Mesothelial cell of epicardium (in vitro differentiated cells): ENCODE data around the gene GLCCI1. TPM values are rescaled to one million over a fixed set of nuclear protein-coding genes. Genes with fewer than 3 reads are reported as not detected.

Source experiments
- DNase-seq, 2 experiments: peaks; one replicate each; pipeline ENCODE4 v3.0.0; 2021; ENCODE audit warnings: low spot score in 2 of 2; ENCODE audit not compliant: unreplicated experiment in 2 of 2
- H3K27ac Mint-ChIP-seq: 2 replicates; pipeline ENCODE4 v1.8.0; 2021; ENCODE audit warnings: mixed read lengths
- H3K27me3 Mint-ChIP-seq: 2 replicates; pipeline ENCODE4 v1.8.0; 2021; ENCODE audit warnings: low read depth, mixed read lengths
- H3K36me3 Mint-ChIP-seq: 2 replicates; pipeline ENCODE4 v1.8.0; 2021; ENCODE audit warnings: mixed read lengths
- H3K4me1 Mint-ChIP-seq: 2 replicates; pipeline ENCODE4 v1.8.0; 2021; ENCODE audit warnings: mixed read lengths
- H3K4me3 Mint-ChIP-seq: 2 replicates; pipeline ENCODE4 v1.8.0; 2021; ENCODE audit warnings: mild to moderate bottlenecking, moderate library complexity, mixed read lengths
- H3K9me3 Mint-ChIP-seq: 2 replicates; pipeline ENCODE4 v1.8.0; 2021; ENCODE audit warnings: mixed read lengths
- CTCF ChIP-seq: fragments of 200-600 bp; sonication (generic); IDR thresholded peaks from one replicate; pipeline ENCODE4 v1.5.0; 2021; ENCODE audit warnings: antibody characterized with exemption; ENCODE audit not compliant: unreplicated experiment
- total RNA-seq: library from RNA; stranded (reverse); gene quantifications from 3 replicates; pipeline ENCODE4 v1.2.1, GENCODE V29; 2021

Gene GLCCI1
- total RNA-seq, 1 donor from 2014 or later: 30.2 TPM

DNA sequence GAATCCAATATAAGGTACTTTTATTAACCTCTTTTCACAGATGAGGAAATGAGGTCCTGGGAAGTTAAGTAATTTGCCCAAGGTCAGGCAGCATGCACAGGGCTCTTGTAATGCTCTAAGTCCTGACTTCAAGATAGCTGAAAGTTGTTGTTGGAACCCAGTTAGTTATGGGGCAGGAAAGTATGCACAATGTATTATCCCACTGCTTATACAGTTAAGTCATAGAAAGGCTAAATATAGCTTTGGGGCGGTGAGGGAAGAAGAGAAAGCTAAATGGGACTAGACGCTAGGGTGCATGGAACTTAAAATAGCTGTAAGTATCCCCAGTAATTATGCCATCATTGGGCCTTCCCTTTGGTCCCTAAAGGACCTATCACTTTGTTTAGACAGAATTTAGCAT lies 9.2 kb downstream of the GLCCI1 start:
- peaks cover 3% of the 10 kb centered on the region for H3K4me1 Mint-ChIP-seq
- no peaks in the 10 kb centered on the region for H3K9me3 Mint-ChIP-seq
- no peaks in the 10 kb centered on the region for H3K27me3 Mint-ChIP-seq

GRCh38 chr7:7978860-7979259 lies 10.3 kb downstream of the GLCCI1 start:
- no peak overlapping the region for H3K4me3 Mint-ChIP-seq
- no peak for TF ChIP-seq CTCF

More for the DNA sequence above, 9.2 kb downstream of the GLCCI1 start:
- Mint-ChIP-seq H3K27ac (no peak overlapping the region), H3K36me3 (no peaks in the 10 kb centered on the region), H3K4me3 (no peak overlapping the region)
- DNase-seq: no peak
- TF ChIP-seq CTCF: no peak

GRCh38 chr7:7979558-7979957 lies 11.0 kb downstream of the GLCCI1 start:
- no peak for TF ChIP-seq CTCF
- H3K27me3 Mint-ChIP-seq: no peaks in the 10 kb centered on the region
- H3K9me3 Mint-ChIP-seq: no peaks in the 10 kb centered on the region

More at GRCh38 chr7:7978860-7979259, 10.3 kb downstream of the GLCCI1 start:
- H3K27ac Mint-ChIP-seq: no peak overlapping the region
- H3K27me3 Mint-ChIP-seq: no peaks in the 10 kb centered on the region
- no peaks in the 10 kb centered on the region for H3K36me3 Mint-ChIP-seq
- no peaks in the 10 kb centered on the region for H3K9me3 Mint-ChIP-seq
- no peaks in the 10 kb centered on the region for H3K4me1 Mint-ChIP-seq
- DNase-seq: no peak

DNA sequence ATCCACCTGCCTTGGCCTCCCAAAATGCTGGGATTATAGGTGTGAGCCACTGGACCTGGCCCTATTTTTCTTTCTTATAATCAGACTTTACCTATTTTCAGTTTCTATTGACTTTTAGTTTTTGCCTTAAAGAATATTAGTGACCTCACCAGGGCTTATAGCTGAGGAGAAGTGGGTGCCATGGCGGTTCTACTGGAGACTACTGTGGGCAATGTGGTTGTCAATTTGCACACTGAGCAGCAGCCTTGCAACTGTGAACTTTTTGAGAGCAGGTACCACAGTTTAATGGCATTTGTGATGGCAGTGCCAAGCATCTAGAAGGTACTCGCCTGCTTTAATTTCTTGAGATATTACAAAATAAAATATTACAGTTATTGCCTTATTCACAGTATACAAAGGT lies 11.5 kb downstream of the GLCCI1 start:
- TF ChIP-seq CTCF: no peak
- Mint-ChIP-seq H3K4me1 (no peaks in the 10 kb centered on the region), H3K27me3 (no peaks in the 10 kb centered on the region), H3K36me3 (no peaks in the 10 kb centered on the region), H3K27ac (no peak overlapping the region), H3K9me3 (no peaks in the 10 kb centered on the region), H3K4me3 (no peak overlapping the region)
- no peak for DNase-seq

More at GRCh38 chr7:7979558-7979957, 11.0 kb downstream of the GLCCI1 start:
- Mint-ChIP-seq H3K27ac (no peak overlapping the region), H3K36me3 (no peaks in the 10 kb centered on the region), H3K4me1 (no peaks in the 10 kb centered on the region), H3K4me3 (no peak overlapping the region)
- no peak for DNase-seq

DNA sequence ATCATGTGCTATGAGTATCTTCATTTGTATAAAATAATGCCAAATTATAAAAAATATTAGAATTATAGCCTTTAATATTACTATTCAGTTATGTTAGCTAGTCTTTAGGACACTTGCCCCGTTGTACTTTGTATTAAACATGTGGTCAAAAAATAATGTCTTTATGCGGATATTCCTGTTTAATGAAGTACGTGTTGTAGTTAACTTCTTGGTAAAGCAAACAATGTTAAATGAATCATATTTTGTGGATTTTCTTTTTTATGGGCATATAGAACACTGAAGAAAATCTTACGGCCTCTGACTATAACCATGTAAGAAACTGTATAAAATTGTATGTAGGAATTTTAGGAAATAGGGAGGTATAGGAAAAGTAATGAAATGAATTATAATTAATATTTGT lies 14.3 kb downstream of the GLCCI1 start:
- H3K27me3 Mint-ChIP-seq: no peaks in the 10 kb centered on the region
- H3K9me3 Mint-ChIP-seq: no peaks in the 10 kb centered on the region
- no peak for TF ChIP-seq CTCF
- no peaks in the 10 kb centered on the region for H3K4me1 Mint-ChIP-seq
- H3K4me3 Mint-ChIP-seq: no peak overlapping the region
- no peak for DNase-seq
- H3K36me3 Mint-ChIP-seq: no peaks in the 10 kb centered on the region
- no peak overlapping the region for H3K27ac Mint-ChIP-seq

DNA sequence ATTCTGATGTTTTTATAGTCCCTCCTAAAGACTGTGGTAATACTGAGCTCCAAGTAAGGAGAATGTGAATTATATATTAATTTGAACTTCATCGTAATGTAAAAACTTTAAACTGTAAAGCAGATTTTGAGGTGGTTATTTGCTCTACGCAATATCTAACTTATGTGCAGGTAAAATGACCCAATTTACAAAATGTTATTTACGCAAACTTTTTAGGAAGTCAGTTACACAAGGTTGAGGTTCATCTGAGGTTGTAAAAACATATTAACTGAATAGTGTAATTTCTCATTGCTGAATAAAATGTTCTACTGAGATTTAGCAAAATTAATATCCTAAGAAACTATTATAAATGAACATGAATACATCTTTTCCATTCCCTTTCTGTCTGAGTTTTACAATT lies 15.8 kb downstream of the GLCCI1 start:
- no peaks in the 10 kb centered on the region for H3K4me1 Mint-ChIP-seq
- H3K4me3 Mint-ChIP-seq: no peak overlapping the region
- no peaks in the 10 kb centered on the region for H3K27me3 Mint-ChIP-seq
- H3K36me3 Mint-ChIP-seq: no peaks in the 10 kb centered on the region
- no peak overlapping the region for H3K27ac Mint-ChIP-seq
- no peak for DNase-seq
- TF ChIP-seq CTCF: no peak
- no peaks in the 10 kb centered on the region for H3K9me3 Mint-ChIP-seq
